ENCODE data around the gene ARL3. TPM values are rescaled to one million over a fixed set of nuclear protein-coding genes. Genes with fewer than 3 reads are reported as not detected.

ARL3 gene
- total and polyA plus RNA-seq, 7 donors = 2.8 to 6.5 (median 3.4) TPM

DNA sequence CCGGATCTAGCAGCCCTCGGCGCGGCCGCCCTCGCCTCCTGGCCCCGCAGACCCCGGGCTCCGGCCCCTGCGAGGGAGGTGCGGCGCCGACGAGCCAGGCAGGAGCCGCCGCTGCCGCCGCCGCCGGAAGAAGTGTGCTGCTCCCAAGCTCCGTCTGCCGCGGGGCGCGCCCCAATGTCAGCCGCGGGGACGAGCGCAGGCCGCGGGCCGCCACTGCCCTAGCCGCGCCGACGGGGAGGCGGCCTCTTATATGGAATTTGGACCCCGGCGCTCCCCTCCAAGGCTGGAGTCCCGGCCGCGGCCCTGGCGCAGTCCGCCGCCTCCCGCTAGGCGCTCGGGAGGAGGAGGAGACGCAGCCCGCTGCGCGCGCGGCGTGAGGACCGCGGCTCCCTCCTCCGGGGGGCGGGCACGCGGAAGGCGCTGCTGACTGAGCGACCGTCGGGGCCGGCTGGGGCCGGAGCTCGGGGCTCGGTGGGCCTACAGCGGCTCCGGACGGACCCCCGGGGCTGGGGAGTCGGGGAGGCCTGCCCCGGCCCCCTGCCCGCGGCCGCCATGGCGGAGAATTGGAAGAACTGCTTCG, 70.0 kb downstream of the ARL3 start, which contains the start of gene TRIM8:
Gene TRIM8 (plus strand): TSS at position 414 of the 580 bp plus-strand sequence. CDS start 139 bp downstream, at position 553.
- Histone ChIP-seq H3K27ac (peak within 1 kb of the TSS; percentile 99), H3K4me3 (peak within 1 kb of the TSS; percentile 94), H3K9me3 (no peaks in the 10 kb centered on the region), H3K27me3 (ENCODE audit: insufficient read depth in 3 of 3, low read length in 2 of 3) (no peaks in the 10 kb centered on the region), H3K4me1 (peaks cover 35% of the 10 kb centered on the region), H3K36me3 (ENCODE audit: insufficient read depth in 1 of 2, low read depth in 1 of 2) (peaks cover 0 to 13% of the 10 kb centered on the region in 2 donors)
- peak; percentile 65 to 77 for DNase-seq
- intact Hi-C loops (cut with DNase I) = loop anchor here (5.0 to 10.0 kb wide), 3 partner anchors 42 to 827 kb away; partner anchors contain the start of gene OGA (in 1 of the 2)
- TF ChIP-seq, protein P1, sequence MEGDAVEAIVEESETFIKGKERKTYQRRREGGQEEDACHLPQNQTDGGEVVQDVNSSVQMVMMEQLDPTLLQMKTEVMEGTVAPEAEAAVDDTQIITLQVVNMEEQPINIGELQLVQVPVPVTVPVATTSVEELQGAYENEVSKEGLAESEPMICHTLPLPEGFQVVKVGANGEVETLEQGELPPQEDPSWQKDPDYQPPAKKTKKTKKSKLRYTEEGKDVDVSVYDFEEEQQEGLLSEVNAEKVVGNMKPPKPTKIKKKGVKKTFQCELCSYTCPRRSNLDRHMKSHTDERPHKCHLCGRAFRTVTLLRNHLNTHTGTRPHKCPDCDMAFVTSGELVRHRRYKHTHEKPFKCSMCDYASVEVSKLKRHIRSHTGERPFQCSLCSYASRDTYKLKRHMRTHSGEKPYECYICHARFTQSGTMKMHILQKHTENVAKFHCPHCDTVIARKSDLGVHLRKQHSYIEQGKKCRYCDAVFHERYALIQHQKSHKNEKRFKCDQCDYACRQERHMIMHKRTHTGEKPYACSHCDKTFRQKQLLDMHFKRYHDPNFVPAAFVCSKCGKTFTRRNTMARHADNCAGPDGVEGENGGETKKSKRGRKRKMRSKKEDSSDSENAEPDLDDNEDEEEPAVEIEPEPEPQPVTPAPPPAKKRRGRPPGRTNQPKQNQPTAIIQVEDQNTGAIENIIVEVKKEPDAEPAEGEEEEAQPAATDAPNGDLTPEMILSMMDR (IDR thresholded peaks at IDR 0.05) = no peak
- ATAC-seq = peak in 2 of 4 donors; percentile 7 to 8
- 0% methylated on average over 52 to 80 of the region's 80 CpGs for WGBS, 3 donors

DNA sequence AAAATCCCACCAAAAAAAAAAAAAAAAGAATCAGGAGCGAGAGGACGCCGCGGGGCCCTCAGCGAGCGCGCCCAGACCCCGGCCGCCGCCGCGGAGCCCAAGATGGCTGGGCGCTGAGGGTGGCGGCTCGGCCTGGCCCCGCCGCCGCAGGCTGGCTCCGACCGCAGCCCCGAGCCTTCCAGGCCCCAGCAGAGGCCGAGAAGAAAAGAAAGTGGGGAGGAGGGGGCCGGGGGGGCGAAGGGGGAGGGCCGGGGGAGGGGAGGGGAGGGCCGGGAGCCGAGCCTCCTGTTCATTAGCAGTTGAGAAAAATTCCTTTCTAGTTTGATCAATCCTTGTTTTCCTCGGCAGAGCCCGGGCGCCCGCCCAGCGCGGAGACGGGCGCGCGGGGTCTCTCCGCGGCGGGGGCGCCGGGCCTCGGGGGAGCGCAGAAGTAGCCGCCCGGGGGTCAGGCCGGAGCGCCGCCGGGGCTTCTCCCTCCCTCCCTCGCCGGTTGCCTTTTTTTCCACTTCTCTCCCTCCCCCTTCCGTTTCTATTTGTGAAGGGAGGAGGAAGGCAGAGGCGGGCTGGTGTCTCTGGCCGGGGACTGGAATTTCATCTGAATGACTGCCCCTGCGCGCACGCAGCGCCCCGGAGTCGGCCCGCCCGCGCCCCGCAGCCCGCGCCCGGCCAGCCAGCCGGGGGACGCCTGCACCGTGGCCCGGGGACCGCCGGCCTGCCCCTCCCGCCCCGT, 70.7 kb downstream of the ARL3 start:
- TF ChIP-seq, protein P1 (IDR thresholded peaks at IDR 0.05) = no peak
- WGBS, 3 donors = 1 to 2% (median 1%) methylated on average over 35 to 76 of the region's 76 CpGs
- DNase-seq (peak; percentile 66 to 87), ATAC-seq (peak; percentile 4 to 29 (median 12))
- Histone ChIP-seq H3K27ac (peak overlapping the region; percentile 99), H3K36me3 (ENCODE audit: insufficient read depth in 1 of 2, low read depth in 1 of 2) (peaks cover 0 to 10% of the 10 kb centered on the region in 2 donors), H3K27me3 (ENCODE audit: insufficient read depth in 3 of 3, low read length in 2 of 3) (no peaks in the 10 kb centered on the region), H3K4me1 (peaks cover 29% of the 10 kb centered on the region), H3K9me3 (no peaks in the 10 kb centered on the region), H3K4me3 (peak overlapping the region; percentile 94)
- intact Hi-C loops (cut with DNase I) = loop anchor here (5.0 to 10.0 kb wide), 3 partner anchors 41 to 826 kb away; partner anchors contain the start of gene OGA (in 1 of the 2)

DNA sequence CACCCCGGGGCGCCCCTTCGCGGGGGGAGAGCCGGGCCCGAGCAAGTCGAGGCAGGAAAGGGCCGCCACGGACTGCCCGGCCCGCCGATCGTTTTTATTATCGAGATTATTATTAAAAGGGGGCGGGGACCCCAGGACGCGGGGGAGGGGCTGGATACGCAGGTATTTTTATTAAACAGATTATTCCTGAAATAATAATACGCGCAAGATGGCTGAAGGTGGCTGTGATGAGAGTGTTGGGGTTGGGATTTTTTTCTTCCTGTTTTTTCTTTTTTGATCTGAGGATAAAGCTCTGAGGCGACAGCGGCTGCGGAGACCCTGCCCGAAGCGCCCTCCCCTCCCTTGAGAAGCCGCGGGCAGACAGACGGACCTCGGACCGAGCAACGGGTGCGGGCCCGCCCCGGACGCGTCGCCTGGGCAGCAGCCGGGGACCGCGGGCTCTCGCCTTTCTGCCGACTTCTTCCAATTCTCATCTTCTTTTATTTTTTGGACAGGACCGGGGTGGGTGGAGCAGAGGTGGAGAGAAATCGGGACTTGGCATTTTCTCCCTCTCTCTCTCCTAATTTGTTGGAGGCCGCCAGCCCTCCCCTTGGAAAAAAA, 71.4 kb downstream of the ARL3 start:
- peak in 1 of 4 donors; percentile 9 for ATAC-seq
- intact Hi-C loops (cut with DNase I) = loop anchor here (5.0 to 10.0 kb wide), 3 partner anchors 41 to 826 kb away; partner anchors contain the start of gene OGA (in 1 of the 2)
- peak; percentile 68 to 80 for DNase-seq
- Histone ChIP-seq H3K27me3 (ENCODE audit: insufficient read depth in 3 of 3, low read length in 2 of 3) (no peaks in the 10 kb centered on the region), H3K9me3 (no peaks in the 10 kb centered on the region), H3K4me3 (peak overlapping the region; percentile 94), H3K27ac (peak overlapping the region; percentile 99), H3K36me3 (ENCODE audit: insufficient read depth in 1 of 2, low read depth in 1 of 2) (peaks cover 0 to 3% of the 10 kb centered on the region in 2 donors), H3K4me1 (peaks cover 22% of the 10 kb centered on the region)
- TF ChIP-seq, protein P1 (IDR thresholded peaks at IDR 0.05) = no peak
- WGBS, 3 donors = 0 to 1% (median 0%) methylated on average over 40 to 45 of the region's 45 CpGs

DNA sequence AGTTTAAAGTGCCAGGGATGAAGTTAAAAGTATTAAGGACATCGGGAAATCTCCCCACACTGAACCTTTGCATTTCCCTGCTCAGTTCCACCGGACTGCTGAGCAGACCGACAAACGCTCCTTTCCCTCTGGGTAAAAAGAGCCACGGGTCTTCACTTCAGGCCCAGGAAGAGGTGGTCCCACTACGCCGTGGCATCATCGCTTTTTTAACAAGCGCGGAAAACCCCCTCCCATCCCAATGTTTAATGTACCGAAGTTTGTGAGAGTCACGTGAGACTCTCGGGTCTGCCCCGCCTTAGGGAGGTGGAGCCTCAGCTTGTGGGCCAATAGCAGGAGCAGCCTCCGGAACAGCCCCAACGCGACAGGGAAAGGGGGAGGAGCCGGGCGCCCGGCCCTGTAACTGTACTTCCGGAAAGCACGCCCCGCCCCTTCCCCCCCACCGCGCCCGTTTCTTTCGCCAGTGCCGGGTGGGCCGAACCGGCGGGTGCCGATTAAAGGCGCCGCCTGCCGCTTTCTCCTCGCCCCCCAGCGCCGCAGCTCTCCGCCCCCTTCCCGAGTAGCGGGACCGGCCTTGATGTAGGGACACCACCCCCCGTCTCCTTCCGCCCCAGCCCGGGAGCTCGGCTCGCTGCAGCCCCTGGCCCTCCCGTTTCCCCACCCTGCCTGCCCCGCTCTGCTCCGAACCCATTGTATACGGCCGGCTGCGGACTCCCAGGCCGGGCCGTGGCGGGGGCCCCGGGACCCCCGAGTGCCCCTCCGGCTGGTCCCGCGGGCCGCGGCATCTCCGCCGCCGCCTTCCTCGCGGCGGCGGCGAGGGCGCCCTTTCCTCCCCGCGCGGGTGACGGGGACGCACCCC, 72.1 kb downstream of the ARL3 start:
- H3K4me3 ChIP-seq = peak overlapping the region; percentile 94
- no peaks in the 10 kb centered on the region for H3K36me3 ChIP-seq (ENCODE audit: insufficient read depth in 1 of 2, low read depth in 1 of 2)
- 0 to 1% (median 1%) methylated on average over 52 to 77 of the region's 77 CpGs for WGBS, 3 donors
- H3K27me3 ChIP-seq (ENCODE audit: insufficient read depth in 3 of 3, low read length in 2 of 3) = no peaks in the 10 kb centered on the region
- TF ChIP-seq, protein P1 (IDR thresholded peaks at IDR 0.05) = no peak
- H3K9me3 ChIP-seq = no peaks in the 10 kb centered on the region
- intact Hi-C loops (cut with DNase I) = loop anchor here (5.0 to 10.0 kb wide), 3 partner anchors 40 to 825 kb away; partner anchors contain the start of gene OGA (in 1 of the 2)
- peaks cover 15% of the 10 kb centered on the region for H3K4me1 ChIP-seq
- H3K27ac ChIP-seq = peak overlapping the region; percentile 99
- ATAC-seq = peak; percentile 73 to 83 (median 78)
- peak; percentile 99 for DNase-seq
